HG02943 (cell line): ENCODE measurements around the gene ABCG2.
"Not testable (repeated sequence)": the region's sequence is repeated elsewhere in the genome, so short reads cannot be mapped to it uniquely, and the experiment has no call there.

ENCODE experiments used
- ATAC-seq: cut with Tn5 transposase; IDR thresholded peaks from one replicate; pipeline ENCODE4 v1.9.1; 2021; ENCODE audit warnings: mild to moderate bottlenecking, low read depth, moderate library complexity; ENCODE audit not compliant: unreplicated experiment

The ABCG2 gene

GRCh38 chr4:88119943-88120342 is 38.5 kb downstream of the ABCG2 start:
- ATAC-seq, result no peak

- no peak for ATAC-seq
These were observed 42.9 kb downstream of the ABCG2 start for GRCh38 chr4:88115587-88115986.

- ATAC-seq, result no peak
These were observed 45.6 kb downstream of the ABCG2 start for GRCh38 chr4:88112856-88113255.

GRCh38 chr4:88110826-88111225 is 47.6 kb downstream of the ABCG2 start:
- ATAC-seq, result no peak

GRCh38 chr4:88109123-88109881 is 49.1 kb downstream of the ABCG2 start:
- ATAC-seq, result no peak

GRCh38 chr4:88108747-88109122 is 49.7 kb downstream of the ABCG2 start:
- ATAC-seq, result no peak

GRCh38 chr4:88108108-88108465 is 50.4 kb downstream of the ABCG2 start:
- ATAC-seq, result not testable (repeated sequence)

- ATAC-seq, result no peak
These were observed 50.9 kb downstream of the ABCG2 start for GRCh38 chr4:88107406-88108107.

GRCh38 chr4:88106205-88106604 is 52.2 kb downstream of the ABCG2 start:
- ATAC-seq, result no peak

GRCh38 chr4:88104902-88105610 is 53.4 kb downstream of the ABCG2 start:
- no peak for ATAC-seq

GRCh38 chr4:88102026-88102425 is 56.4 kb downstream of the ABCG2 start:
- no peak for ATAC-seq

- no peak for ATAC-seq
These were observed 57.3 kb downstream of the ABCG2 start for GRCh38 chr4:88101165-88101564.

GRCh38 chr4:88098993-88099752 is 59.3 kb downstream of the ABCG2 start:
- no peak for ATAC-seq

GRCh38 chr4:88097781-88098180 is 60.7 kb downstream of the ABCG2 start:
- ATAC-seq, result no peak

- ATAC-seq, result no peak
These were observed 61.1 kb downstream of the ABCG2 start for GRCh38 chr4:88097301-88097700.

GRCh38 chr4:88093874-88094273 is 64.6 kb downstream of the ABCG2 start:
- no peak for ATAC-seq

- no peak for ATAC-seq
These were observed 67.1 kb downstream of the ABCG2 start for GRCh38 chr4:88091378-88091777.

- no peak for ATAC-seq
These were observed 67.5 kb downstream of the ABCG2 start for GRCh38 chr4:88090898-88091297.

GRCh38 chr4:88087004-88087403 is 71.4 kb downstream of the ABCG2 start:
- ATAC-seq, result no peak

- no peak for ATAC-seq
These were observed 77.8 kb downstream of the ABCG2 start for GRCh38 chr4:88080626-88081025.

GRCh38 chr4:88078579-88078978 is 79.9 kb downstream of the ABCG2 start:
- no peak for ATAC-seq
